ENCODE results near the gene SPATA13.
A peak's percentile ranks its signal among the peaks of the same experiment; 100 is the strongest.
"Not testable (repeated sequence)": the region's sequence is repeated elsewhere in the genome, so short reads cannot be mapped to it uniquely, and the experiment has no call there.

SPATA13 gene

GRCh38 chr13:24160458-24161009 lies at the start of gene SPATA13:
Gene SPATA13 (plus strand): TSS chr13:24160720. CDS start chr13:24222930, 62,210 bp downstream.
- peak; percentile 89 for DNase-seq

- no peak for DNase-seq
Measured at GRCh38 chr13:24112791-24113190, 47.7 kb upstream of the SPATA13 start.

- DNase-seq, result no peak
Measured at GRCh38 chr13:24115671-24116070, 44.8 kb upstream of the SPATA13 start.

GRCh38 chr13:24116131-24116530 lies 44.4 kb upstream of the SPATA13 start:
- DNase-seq, result no peak

- DNase-seq, result no peak
Measured at GRCh38 chr13:24118576-24118975, 41.9 kb upstream of the SPATA13 start.

GRCh38 chr13:24119626-24120508 lies 40.7 kb upstream of the SPATA13 start:
- DNase-seq, result no peak

- not testable (repeated sequence) for DNase-seq
Measured at GRCh38 chr13:24122045-24122444, 38.5 kb upstream of the SPATA13 start.

- no peak for DNase-seq
Measured at GRCh38 chr13:24122569-24122968, 38.0 kb upstream of the SPATA13 start.

GRCh38 chr13:24123761-24124160 lies 36.8 kb upstream of the SPATA13 start:
- DNase-seq, result no peak

GRCh38 chr13:24124789-24125476 lies 35.6 kb upstream of the SPATA13 start:
- DNase-seq, result no peak

GRCh38 chr13:24127116-24127631 lies 33.3 kb upstream of the SPATA13 start:
- no peak for DNase-seq

GRCh38 chr13:24128112-24128511 lies 32.4 kb upstream of the SPATA13 start:
- DNase-seq, result no peak

GRCh38 chr13:24128962-24129361 lies 31.6 kb upstream of the SPATA13 start:
- DNase-seq, result no peak

GRCh38 chr13:24129914-24130774 lies 30.4 kb upstream of the SPATA13 start:
- no peak for DNase-seq

- DNase-seq, result no peak
Measured at GRCh38 chr13:24131749-24132148, 28.8 kb upstream of the SPATA13 start.

- DNase-seq, result no peak
Measured at GRCh38 chr13:24133021-24133795, 27.3 kb upstream of the SPATA13 start.

- DNase-seq, result no peak
Measured at GRCh38 chr13:24134231-24134630, 26.3 kb upstream of the SPATA13 start.

GRCh38 chr13:24134757-24135156 lies 25.8 kb upstream of the SPATA13 start:
- no peak for DNase-seq

GRCh38 chr13:24135674-24136300 lies 24.7 kb upstream of the SPATA13 start:
- no peak for DNase-seq

- DNase-seq, result no peak
Measured at GRCh38 chr13:24138911-24139310, 21.6 kb upstream of the SPATA13 start.

- DNase-seq, result no peak
Measured at GRCh38 chr13:24141333-24141910, 19.1 kb upstream of the SPATA13 start.
